Activated CD8-positive, alpha-beta memory T cell treated with anti-CD3 and anti-CD28 coated beads, Interleukin-2, amount 50 U/mL, for 1 hour (primary cell): ENCODE measurements around the gene DARS2.
"Not testable (repeated sequence)": the region's sequence is repeated elsewhere in the genome, so short reads cannot be mapped to it uniquely, and the experiment has no call there.

ENCODE experiments used
- DNase-seq: peaks from one replicate; pipeline ENCODE4 v3.0.0-alpha.2; 2020; ENCODE audit errors: extremely low read depth

The DARS2 gene

GRCh38 chr1:173824315-173825081, at the start of gene DARS2, which contains the start of gene CENPL:
Gene DARS2, plus strand, starts transcription at chr1:173824673. Its CDS starts 557 bp downstream, at chr1:173825230.
Gene CENPL, minus strand, starts transcription at chr1:173824883. Its CDS starts 13,584 bp downstream, at chr1:173811299.
- peak; percentile 77 for DNase-seq

- no peak for DNase-seq
Observed at GRCh38 chr1:173775578-173776226, 48.8 kb upstream of the DARS2 start.

GRCh38 chr1:173779936-173780335, 44.5 kb upstream of the DARS2 start:
- DNase-seq: no peak

GRCh38 chr1:173784997-173785396, 39.5 kb upstream of the DARS2 start:
- no peak for DNase-seq

GRCh38 chr1:173789841-173790240, 34.6 kb upstream of the DARS2 start:
- DNase-seq: no peak

GRCh38 chr1:173798078-173798477, 26.4 kb upstream of the DARS2 start:
- no peak for DNase-seq

GRCh38 chr1:173799995-173800394, 24.5 kb upstream of the DARS2 start:
- DNase-seq: not testable (repeated sequence)

GRCh38 chr1:173802961-173803360, 21.5 kb upstream of the DARS2 start:
- DNase-seq: no peak

GRCh38 chr1:173813654-173814053, 10.8 kb upstream of the DARS2 start:
- not testable (repeated sequence) for DNase-seq

- no peak for DNase-seq
Observed at GRCh38 chr1:173818459-173818858, 6.0 kb upstream of the DARS2 start.

GRCh38 chr1:173821680-173822079, 2.8 kb upstream of the DARS2 start:
- no peak for DNase-seq

- DNase-seq: no peak
Observed at GRCh38 chr1:173823781-173824314, 625 bp upstream of the DARS2 start.

GRCh38 chr1:173827611-173828010, 3.1 kb downstream of the DARS2 start:
- no peak for DNase-seq

- DNase-seq: no peak
Observed at GRCh38 chr1:173832748-173833147, 8.3 kb downstream of the DARS2 start.

- DNase-seq: no peak
Observed at GRCh38 chr1:173852105-173852504, 27.6 kb downstream of the DARS2 start.

GRCh38 chr1:173853074-173853473, 28.6 kb downstream of the DARS2 start:
- DNase-seq: no peak

GRCh38 chr1:173856014-173856413, 31.5 kb downstream of the DARS2 start:
- DNase-seq: no peak

- no peak for DNase-seq
Observed at GRCh38 chr1:173856903-173857302, 32.4 kb downstream of the DARS2 start.

GRCh38 chr1:173857363-173857917, 33.0 kb downstream of the DARS2 start:
- DNase-seq: no peak

GRCh38 chr1:173859547-173859946, 35.1 kb downstream of the DARS2 start:
- not testable (repeated sequence) for DNase-seq

- no peak for DNase-seq
Observed at GRCh38 chr1:173860065-173860464, 35.6 kb downstream of the DARS2 start.

GRCh38 chr1:173861731-173862145, 37.3 kb downstream of the DARS2 start:
- no peak for DNase-seq
